Activated naive CD4-positive, alpha-beta T cell treated with anti-CD3 and anti-CD28 coated beads, Interleukin-2, amount 50 U/mL, for 72 hours (primary cell): ENCODE data around the gene EVC2. TPM values are rescaled to one million over a fixed set of nuclear protein-coding genes. Genes with fewer than 3 reads are reported as not detected.

Experiments used
- ATAC-seq, 2 donors: fragments of 150-1000 bp; cut with Tn5 transposase; 2 replicates each; pipeline ENCODE4 v1.10.0; 2021; ENCODE audit warnings: mild to moderate bottlenecking in 2 of 2, moderate library complexity in 2 of 2
- DNase-seq, 2 donors: peaks; one replicate each; pipeline ENCODE4 v3.0.0; 2021 to 2022; ENCODE audit warnings: low spot score in 2 of 2
- H3K27ac Mint-ChIP-seq, 2 donors: one replicate each; pipeline ENCODE4 v1.8.0; 2022; ENCODE audit warnings: mild to moderate bottlenecking in 2 of 2, mixed read lengths in 2 of 2
- H3K36me3 Mint-ChIP-seq, 2 donors: one replicate each; pipeline ENCODE4 v1.8.0; 2022; ENCODE audit warnings: mixed read lengths in 2 of 2
- H3K9me3 Mint-ChIP-seq, 2 donors: one replicate each; pipeline ENCODE4 v1.8.0; 2022; ENCODE audit warnings: mixed read lengths in 2 of 2
- total RNA-seq, 2 donors: library from RNA; stranded (reverse); gene quantifications; one replicate each; pipeline ENCODE4 v1.2.3, GENCODE V29; 2022

EVC2 gene
- total RNA-seq, 2 donors from 2014 or later = 0.16 to 0.66 TPM

GRCh38 chr4:5588046-5588445 is 120.3 kb downstream of the EVC2 start:
- ATAC-seq (no peak), DNase-seq (no peak)
- H3K9me3 Mint-ChIP-seq = peaks cover 14 to 16% of the 10 kb centered on the region in 2 donors
- H3K36me3 Mint-ChIP-seq = peaks cover 6 to 12% of the 10 kb centered on the region in 2 donors
- no peak overlapping the region for H3K27ac Mint-ChIP-seq

GRCh38 chr4:5575941-5576340 is 132.4 kb downstream of the EVC2 start:
- Mint-ChIP-seq H3K9me3 (peaks cover 15 to 17% of the 10 kb centered on the region in 2 donors), H3K36me3 (peaks cover 0 to 2% of the 10 kb centered on the region in 2 donors), H3K27ac (no peak overlapping the region)
- ATAC-seq (no peak), DNase-seq (no peak)

GRCh38 chr4:5574386-5574785 is 134.0 kb downstream of the EVC2 start:
- no peak for DNase-seq
- no peak for ATAC-seq
- H3K9me3 Mint-ChIP-seq = peaks cover 14 to 16% of the 10 kb centered on the region in 2 donors

GRCh38 chr4:5573965-5574364 is 134.4 kb downstream of the EVC2 start:
- Mint-ChIP-seq H3K36me3 (no peaks in the 10 kb centered on the region), H3K27ac (no peak overlapping the region), H3K9me3 (peaks cover 9 to 13% of the 10 kb centered on the region in 2 donors)
- no peak for ATAC-seq
- DNase-seq = no peak

More at GRCh38 chr4:5574386-5574785, 134.0 kb downstream of the EVC2 start:
- no peak overlapping the region for H3K27ac Mint-ChIP-seq
- no peaks in the 10 kb centered on the region for H3K36me3 Mint-ChIP-seq

GRCh38 chr4:5572751-5573150 is 135.6 kb downstream of the EVC2 start:
- no peaks in the 10 kb centered on the region for H3K36me3 Mint-ChIP-seq
- ATAC-seq = no peak
- H3K27ac Mint-ChIP-seq = no peak overlapping the region
- H3K9me3 Mint-ChIP-seq = peaks cover 0 to 8% of the 10 kb centered on the region in 2 donors
- no peak for DNase-seq

- Mint-ChIP-seq H3K27ac (no peak overlapping the region), H3K9me3 (peaks cover 0 to 8% of the 10 kb centered on the region in 2 donors), H3K36me3 (no peaks in the 10 kb centered on the region)
- ATAC-seq (no peak), DNase-seq (no peak)
These were observed 136.2 kb downstream of the EVC2 start for GRCh38 chr4:5572114-5572513.

GRCh38 chr4:5571646-5572045 is 136.7 kb downstream of the EVC2 start:
- Mint-ChIP-seq H3K36me3 (no peaks in the 10 kb centered on the region), H3K27ac (no peak overlapping the region), H3K9me3 (peaks cover 0 to 8% of the 10 kb centered on the region in 2 donors)
- ATAC-seq (no peak), DNase-seq (no peak)

GRCh38 chr4:5569451-5569850 is 138.9 kb downstream of the EVC2 start:
- H3K9me3 Mint-ChIP-seq = peaks cover 0 to 8% of the 10 kb centered on the region in 2 donors
- no peak for ATAC-seq
- H3K27ac Mint-ChIP-seq = no peak overlapping the region

GRCh38 chr4:5568931-5569330 is 139.4 kb downstream of the EVC2 start:
- ATAC-seq = no peak
- H3K9me3 Mint-ChIP-seq = peaks cover 0 to 8% of the 10 kb centered on the region in 2 donors
- H3K27ac Mint-ChIP-seq = no peak overlapping the region
- no peaks in the 10 kb centered on the region for H3K36me3 Mint-ChIP-seq
- no peak for DNase-seq

More at GRCh38 chr4:5569451-5569850, 138.9 kb downstream of the EVC2 start:
- no peaks in the 10 kb centered on the region for H3K36me3 Mint-ChIP-seq
- DNase-seq = no peak

- ATAC-seq (no peak), DNase-seq (no peak)
- Mint-ChIP-seq H3K9me3 (peaks cover 0 to 8% of the 10 kb centered on the region in 2 donors), H3K27ac (no peak overlapping the region), H3K36me3 (no peaks in the 10 kb centered on the region)
These were observed 140.0 kb downstream of the EVC2 start for GRCh38 chr4:5568336-5568735.

- H3K36me3 Mint-ChIP-seq = no peaks in the 10 kb centered on the region
- peaks cover 0 to 5% of the 10 kb centered on the region in 2 donors for H3K9me3 Mint-ChIP-seq
- H3K27ac Mint-ChIP-seq = no peak overlapping the region
- ATAC-seq (no peak), DNase-seq (no peak)
These were observed 141.4 kb downstream of the EVC2 start for GRCh38 chr4:5566991-5567390.

- H3K36me3 Mint-ChIP-seq = no peaks in the 10 kb centered on the region
- DNase-seq (no peak), ATAC-seq (no peak)
- H3K9me3 Mint-ChIP-seq = peaks cover 0 to 5% of the 10 kb centered on the region in 2 donors
- no peak overlapping the region for H3K27ac Mint-ChIP-seq
These were observed 141.8 kb downstream of the EVC2 start for GRCh38 chr4:5566526-5566925.

- Mint-ChIP-seq H3K36me3 (no peaks in the 10 kb centered on the region), H3K27ac (no peak overlapping the region), H3K9me3 (no peaks in the 10 kb centered on the region)
- no peak for DNase-seq
- ATAC-seq = no peak
These were observed 144.5 kb downstream of the EVC2 start for GRCh38 chr4:5563856-5564255.

- no peaks in the 10 kb centered on the region for H3K9me3 Mint-ChIP-seq
- no peaks in the 10 kb centered on the region for H3K36me3 Mint-ChIP-seq
- no peak for ATAC-seq
These were observed 145.9 kb downstream of the EVC2 start for GRCh38 chr4:5562476-5562875.

GRCh38 chr4:5561286-5561685 is 147.1 kb downstream of the EVC2 start:
- H3K9me3 Mint-ChIP-seq = no peaks in the 10 kb centered on the region
- no peak for ATAC-seq
- no peak for DNase-seq
- H3K36me3 Mint-ChIP-seq = no peaks in the 10 kb centered on the region
- H3K27ac Mint-ChIP-seq = no peak overlapping the region

More at GRCh38 chr4:5562476-5562875, 145.9 kb downstream of the EVC2 start:
- DNase-seq = no peak
- no peak overlapping the region for H3K27ac Mint-ChIP-seq

- peaks cover 0 to 4% of the 10 kb centered on the region in 2 donors for H3K9me3 Mint-ChIP-seq
These were observed 149.9 kb downstream of the EVC2 start for GRCh38 chr4:5558502-5558901.

GRCh38 chr4:5554376-5554775 is 154.0 kb downstream of the EVC2 start:
- peaks cover 0 to 8% of the 10 kb centered on the region in 2 donors for H3K36me3 Mint-ChIP-seq
- DNase-seq (no peak), ATAC-seq (no peak)
- H3K9me3 Mint-ChIP-seq = peaks cover 8 to 17% of the 10 kb centered on the region in 2 donors
- no peak overlapping the region for H3K27ac Mint-ChIP-seq

More at GRCh38 chr4:5558502-5558901, 149.9 kb downstream of the EVC2 start:
- H3K36me3 Mint-ChIP-seq = no peaks in the 10 kb centered on the region
- ATAC-seq (no peak), DNase-seq (no peak)
- no peak overlapping the region for H3K27ac Mint-ChIP-seq

- Mint-ChIP-seq H3K9me3 (peaks cover 8 to 17% of the 10 kb centered on the region in 2 donors), H3K36me3 (peaks cover 0 to 8% of the 10 kb centered on the region in 2 donors), H3K27ac (no peak overlapping the region)
- DNase-seq (no peak), ATAC-seq (no peak)
These were observed 154.6 kb downstream of the EVC2 start for GRCh38 chr4:5553801-5554200.
